Endodermal cell (in vitro differentiated cells): ENCODE results near the gene TCF4. TPM values are rescaled to one million over a fixed set of nuclear protein-coding genes. Genes with fewer than 3 reads are reported as not detected.

ENCODE experiments used
- DNase-seq: peaks from one replicate; pipeline ENCODE4 v3.0.0-alpha.2; 2017
- H3K27ac ChIP-seq: 2 replicates; pipeline ENCODE4 v1.5.1; 2013; ENCODE audit warnings: mild to moderate bottlenecking, low read depth, low read length, moderate library complexity
- H3K27me3 ChIP-seq: 2 replicates; pipeline ENCODE4 v1.6.1; 2013; ENCODE audit warnings: mild to moderate bottlenecking, low read length, moderate library complexity; ENCODE audit not compliant: insufficient read depth, control insufficient read depth, poor library complexity, severe bottlenecking
- H3K36me3 ChIP-seq: 2 replicates; pipeline ENCODE4 v1.7.0; 2013; ENCODE audit warnings: mild to moderate bottlenecking, low read length, moderate library complexity; ENCODE audit not compliant: control insufficient read depth, insufficient read depth
- H3K4me1 ChIP-seq: one replicate; pipeline ENCODE4 v1.7.0; 2013; ENCODE audit warnings: low read length; ENCODE audit not compliant: control insufficient read depth, insufficient read depth
- H3K4me3 ChIP-seq: 2 replicates; pipeline ENCODE4 v1.5.1; 2013; ENCODE audit warnings: mild to moderate bottlenecking, low read length, moderate library complexity
- H3K9ac ChIP-seq: 2 replicates; pipeline ENCODE4 v1.6.1; 2013; ENCODE audit warnings: mild to moderate bottlenecking, low read length, moderate library complexity; ENCODE audit not compliant: poor library complexity, severe bottlenecking; ENCODE audit errors: extremely low read depth
- H3K9me3 ChIP-seq: 2 replicates; pipeline ENCODE4 v1.6.1; 2013; ENCODE audit warnings: mild to moderate bottlenecking, low read length, moderate library complexity; ENCODE audit not compliant: control insufficient read depth
- H3K27ac Mint-ChIP-seq: 2 replicates; pipeline ENCODE4 v1.8.0; 2020; ENCODE audit warnings: mixed read lengths
- H3K27me3 Mint-ChIP-seq: 2 replicates; pipeline ENCODE4 v1.8.0; 2021; ENCODE audit warnings: mild to moderate bottlenecking, mixed read lengths; ENCODE audit not compliant: insufficient read depth
- H3K36me3 Mint-ChIP-seq: 2 replicates; pipeline ENCODE4 v1.8.0; 2020; ENCODE audit warnings: low read depth, mixed read lengths
- H3K4me1 Mint-ChIP-seq: 2 replicates; pipeline ENCODE4 v1.8.0; 2020; ENCODE audit warnings: mixed read lengths
- H3K4me3 Mint-ChIP-seq: 2 replicates; pipeline ENCODE4 v1.8.0; 2020; ENCODE audit warnings: mild to moderate bottlenecking, moderate library complexity, mixed read lengths
- H3K9me3 Mint-ChIP-seq: 2 replicates; pipeline ENCODE4 v1.8.0; 2020; ENCODE audit warnings: mild to moderate bottlenecking, mixed read lengths
- CTCF ChIP-seq: fragments of 200-600 bp; sonication (generic); conservative IDR thresholded peaks from 2 replicates; pipeline ENCODE4 v1.5.0; 2021; ENCODE audit warnings: antibody characterized with exemption, mild to moderate bottlenecking
- WGBS, 2 experiments: methylation state at CpG; one replicate each; pipeline versions ENCODE4 v1.1.5 to v1.1.7; 2013; ENCODE audit warnings: missing lambda C conversion rate in 2 of 2, mixed read lengths in 1 of 2; ENCODE audit not compliant: insufficient coverage in 1 of 2, insufficient read length in 1 of 2; 5-methylcytosine and 5-hydroxymethylcytosine counted together
- total RNA-seq, 2 donors: library from RNA; stranded (reverse); fragmentation: NEBNext Ultra II Directional in 1 of 2; extraction: Animal tissue kit (Norgen Biotek cat#: 25700) in 1 of 2; gene quantifications; 2 replicates in 1 of 2; 3 replicates in 1 of 2; pipeline ENCODE4 v1.2.1, GENCODE V29; 2021

Gene TCF4
- total RNA-seq, 2 donors from 2014 or later, result 40.4 to 58.5 TPM

GRCh38 chr18:55634545-55634944, 46.6 kb upstream of the TCF4 start:
- no peaks in the 10 kb centered on the region for H3K27me3 Mint-ChIP-seq
- no peaks in the 10 kb centered on the region for H3K4me1 ChIP-seq
- no peaks in the 10 kb centered on the region for H3K9me3 ChIP-seq
- no peak overlapping the region for H3K4me3 ChIP-seq
- H3K27ac Mint-ChIP-seq, result no peak overlapping the region
- H3K27ac ChIP-seq, result no peak overlapping the region
- WGBS, 2 experiments, result 86 to 87% methylated on average over 3 of the region's 3 CpGs
- no peak for TF ChIP-seq CTCF
- no peaks in the 10 kb centered on the region for H3K9me3 Mint-ChIP-seq
- no peaks in the 10 kb centered on the region for H3K36me3 ChIP-seq
- no peak for DNase-seq
- H3K36me3 Mint-ChIP-seq, result no peaks in the 10 kb centered on the region
- H3K4me1 Mint-ChIP-seq, result no peaks in the 10 kb centered on the region
- H3K9ac ChIP-seq, result no peak overlapping the region
- no peak overlapping the region for H3K4me3 Mint-ChIP-seq
- no peaks in the 10 kb centered on the region for H3K27me3 ChIP-seq

- Histone ChIP-seq H3K36me3 (no peaks in the 10 kb centered on the region), H3K4me3 (no peak overlapping the region), H3K27ac (no peak overlapping the region), H3K9ac (no peak overlapping the region), H3K9me3 (no peaks in the 10 kb centered on the region), H3K27me3 (no peaks in the 10 kb centered on the region), H3K4me1 (no peaks in the 10 kb centered on the region)
- no peaks in the 10 kb centered on the region for H3K36me3 Mint-ChIP-seq
- TF ChIP-seq CTCF, result no peak
- no peak for DNase-seq
- no peaks in the 10 kb centered on the region for H3K4me1 Mint-ChIP-seq
- H3K27ac Mint-ChIP-seq, result no peak overlapping the region
- 94% methylated on average over 2 of the region's 2 CpGs; no CpG with 5 or more reads in 1 of the 2 experiments for WGBS, 2 experiments
- no peak overlapping the region for H3K4me3 Mint-ChIP-seq
- no peaks in the 10 kb centered on the region for H3K27me3 Mint-ChIP-seq
- H3K9me3 Mint-ChIP-seq, result no peaks in the 10 kb centered on the region
These were observed 45.0 kb upstream of the TCF4 start for GRCh38 chr18:55633032-55633431.

- peaks cover 2% of the 10 kb centered on the region for H3K27me3 Mint-ChIP-seq
- H3K9ac ChIP-seq, result no peak overlapping the region
- DNase-seq, result no peak
These were observed 41.1 kb upstream of the TCF4 start for GRCh38 chr18:55629133-55629532.

More at GRCh38 chr18:55629133-55629532, 41.1 kb upstream of the TCF4 start:
- no peaks in the 10 kb centered on the region for H3K9me3 ChIP-seq
- H3K4me3 Mint-ChIP-seq, result no peak overlapping the region
- WGBS, 2 experiments, result 75% methylated on average over 1 of the region's 1 CpG; no CpG with 5 or more reads in 1 of the 2 experiments
- no peaks in the 10 kb centered on the region for H3K27me3 ChIP-seq
- TF ChIP-seq CTCF, result no peak
- H3K36me3 Mint-ChIP-seq, result no peaks in the 10 kb centered on the region
- no peak overlapping the region for H3K27ac ChIP-seq
- no peak overlapping the region for H3K27ac Mint-ChIP-seq
- no peaks in the 10 kb centered on the region for H3K4me1 Mint-ChIP-seq
- no peaks in the 10 kb centered on the region for H3K9me3 Mint-ChIP-seq
- H3K4me3 ChIP-seq, result no peak overlapping the region
- no peaks in the 10 kb centered on the region for H3K4me1 ChIP-seq
- H3K36me3 ChIP-seq, result no peaks in the 10 kb centered on the region
